ENCODE measurements around the gene EAF1.
"Not testable (repeated sequence)": the region's sequence is repeated elsewhere in the genome, so short reads cannot be mapped to it uniquely, and the experiment has no call there.

EAF1 gene

GRCh38 chr3:15409239-15409638, 18.2 kb upstream of the EAF1 start:
- no peak for DNase-seq

- DNase-seq: no peak
These were observed 17.6 kb upstream of the EAF1 start for GRCh38 chr3:15409774-15410173.

DNA sequence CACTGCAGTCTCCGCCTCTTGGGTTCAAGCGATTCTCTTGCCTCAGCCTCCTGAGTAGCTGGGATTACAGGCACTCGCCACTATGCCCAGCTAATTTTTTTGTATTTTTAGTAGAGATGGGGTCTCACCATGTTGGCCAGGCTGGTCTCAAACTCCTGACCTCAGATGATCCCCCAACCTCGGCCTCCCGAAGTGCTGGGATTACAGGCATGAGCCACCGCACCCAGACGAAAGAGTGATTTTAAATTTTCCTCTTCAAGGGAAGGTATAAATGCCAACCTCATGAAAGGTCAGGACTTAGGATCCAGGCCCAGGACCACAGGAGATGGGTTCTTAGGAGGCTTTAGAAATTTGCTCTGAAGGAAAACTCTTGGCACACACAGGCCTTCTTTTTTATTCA, 16.4 kb upstream of the EAF1 start:
- not testable (repeated sequence) for DNase-seq

GRCh38 chr3:15420871-15421270, 6.5 kb upstream of the EAF1 start:
- no peak for DNase-seq

- DNase-seq: no peak
These were observed 749 bp upstream of the EAF1 start for GRCh38 chr3:15426579-15427118.

DNA sequence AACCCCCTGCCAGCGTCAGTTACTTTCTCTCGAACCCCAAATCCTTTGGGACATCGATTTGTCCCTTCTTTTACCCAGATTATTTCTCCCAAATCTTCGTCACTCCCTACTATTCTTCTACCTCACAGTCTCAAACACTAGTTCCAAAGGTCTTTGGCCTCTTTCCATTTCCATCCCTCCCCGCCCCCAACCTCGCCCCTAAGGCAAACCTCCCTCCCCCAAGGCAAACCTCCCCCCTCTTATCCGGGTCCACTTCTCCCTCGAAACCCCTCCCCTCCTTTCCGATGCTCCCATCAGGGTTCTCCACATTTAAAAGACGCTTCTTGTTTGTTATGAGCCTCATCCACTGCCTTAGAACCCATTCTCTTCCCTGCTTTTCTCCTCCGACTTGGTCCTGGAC, 583 bp downstream of the EAF1 start:
- DNase-seq: no peak

DNA sequence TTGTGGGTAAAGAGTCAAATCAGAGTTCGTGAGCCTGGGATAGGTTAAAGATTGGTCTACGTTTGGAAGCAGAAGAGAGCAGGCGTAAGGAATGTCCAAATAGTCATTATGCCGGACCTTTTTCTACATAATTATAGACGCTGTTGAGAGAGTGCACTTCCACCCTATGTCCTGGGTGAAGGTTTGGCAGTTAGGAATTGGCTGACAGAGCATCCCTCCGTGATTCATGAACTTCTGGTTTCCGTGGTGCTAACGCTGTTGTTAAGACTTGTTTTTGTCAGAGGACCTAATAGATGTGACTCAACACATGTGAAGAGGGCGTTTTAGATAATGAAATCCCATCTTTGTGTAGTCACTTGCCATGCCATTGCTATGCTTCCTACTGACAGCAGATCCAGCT, 1.1 kb downstream of the EAF1 start:
- DNase-seq: no peak

GRCh38 chr3:15429080-15429479, 1.7 kb downstream of the EAF1 start:
- DNase-seq: no peak

- DNase-seq: no peak
These were observed 3.2 kb downstream of the EAF1 start for GRCh38 chr3:15430624-15431023.

DNA sequence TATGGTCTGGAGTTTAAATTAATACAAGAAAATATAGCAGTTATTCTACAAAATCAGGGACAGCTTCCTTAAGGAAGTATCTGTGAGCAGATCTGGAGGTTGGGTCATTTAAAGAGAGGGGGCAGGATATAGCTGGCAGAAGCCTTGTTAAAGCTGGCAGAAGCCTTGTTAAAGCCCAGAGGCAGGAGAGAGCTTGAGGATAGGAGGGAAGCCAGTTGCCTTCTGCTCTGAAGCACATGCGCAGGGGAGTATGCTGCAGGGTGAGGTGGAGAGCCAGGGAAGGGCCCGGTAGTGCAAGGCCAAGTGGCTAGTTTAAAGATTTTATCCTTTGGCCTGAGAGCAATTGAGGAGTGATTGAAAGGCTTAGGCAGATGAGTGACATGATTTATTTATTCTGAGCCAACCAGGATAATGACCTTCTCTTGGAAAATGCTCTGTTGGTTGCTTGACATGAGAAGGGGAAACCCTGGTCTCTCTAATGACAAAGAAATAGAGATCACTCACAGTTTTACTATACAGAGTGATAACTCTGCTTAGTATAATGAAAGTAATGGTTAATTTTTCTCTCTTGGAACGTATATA, 3.9 kb downstream of the EAF1 start:
- no peak for DNase-seq

GRCh38 chr3:15433531-15433930, 6.1 kb downstream of the EAF1 start:
- DNase-seq: no peak

DNA sequence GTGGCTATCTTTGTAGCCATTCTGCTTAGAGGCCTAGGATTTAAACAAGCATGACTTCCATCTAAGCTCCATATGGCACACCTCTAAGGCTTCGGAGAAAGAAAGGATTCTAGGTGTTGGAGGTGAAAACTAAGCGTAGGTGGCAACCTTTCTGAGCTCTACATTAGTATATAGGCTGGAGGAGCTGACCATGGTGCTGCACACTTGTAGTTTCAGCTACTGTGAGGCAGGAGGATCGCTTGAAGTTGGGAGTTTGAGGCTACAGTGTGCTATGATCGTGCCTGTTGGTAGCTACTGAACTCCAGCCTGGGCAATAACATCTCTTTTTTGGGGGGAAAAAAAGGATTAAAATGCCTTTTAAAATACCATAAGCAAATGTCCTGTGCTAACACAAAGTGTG, 7.4 kb downstream of the EAF1 start:
- no peak for DNase-seq

DNA sequence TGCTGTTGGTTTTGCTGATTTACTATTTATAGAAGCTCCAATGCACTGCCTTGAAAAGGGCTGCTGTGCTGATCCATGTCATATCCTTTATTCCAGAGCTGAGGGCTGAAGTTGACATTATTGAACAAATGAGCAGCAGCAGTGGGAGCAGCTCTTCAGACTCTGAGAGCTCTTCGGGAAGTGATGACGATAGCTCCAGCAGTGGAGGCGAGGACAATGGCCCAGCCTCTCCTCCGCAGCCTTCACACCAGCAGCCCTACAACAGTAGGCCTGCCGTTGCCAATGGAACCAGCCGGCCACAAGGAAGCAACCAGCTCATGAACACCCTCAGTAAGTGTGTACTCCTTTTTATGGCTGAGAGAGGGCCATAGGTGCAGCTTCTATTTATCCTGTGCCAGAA, 8.8 kb downstream of the EAF1 start:
- no peak for DNase-seq

- DNase-seq: no peak
These were observed 11.6 kb downstream of the EAF1 start for GRCh38 chr3:15438983-15439382.

- no peak for DNase-seq
These were observed 12.1 kb downstream of the EAF1 start for GRCh38 chr3:15439476-15439875.

GRCh38 chr3:15440891-15441290, 13.5 kb downstream of the EAF1 start:
- DNase-seq: no peak

GRCh38 chr3:15443826-15444524, 16.6 kb downstream of the EAF1 start:
- no peak for DNase-seq

DNA sequence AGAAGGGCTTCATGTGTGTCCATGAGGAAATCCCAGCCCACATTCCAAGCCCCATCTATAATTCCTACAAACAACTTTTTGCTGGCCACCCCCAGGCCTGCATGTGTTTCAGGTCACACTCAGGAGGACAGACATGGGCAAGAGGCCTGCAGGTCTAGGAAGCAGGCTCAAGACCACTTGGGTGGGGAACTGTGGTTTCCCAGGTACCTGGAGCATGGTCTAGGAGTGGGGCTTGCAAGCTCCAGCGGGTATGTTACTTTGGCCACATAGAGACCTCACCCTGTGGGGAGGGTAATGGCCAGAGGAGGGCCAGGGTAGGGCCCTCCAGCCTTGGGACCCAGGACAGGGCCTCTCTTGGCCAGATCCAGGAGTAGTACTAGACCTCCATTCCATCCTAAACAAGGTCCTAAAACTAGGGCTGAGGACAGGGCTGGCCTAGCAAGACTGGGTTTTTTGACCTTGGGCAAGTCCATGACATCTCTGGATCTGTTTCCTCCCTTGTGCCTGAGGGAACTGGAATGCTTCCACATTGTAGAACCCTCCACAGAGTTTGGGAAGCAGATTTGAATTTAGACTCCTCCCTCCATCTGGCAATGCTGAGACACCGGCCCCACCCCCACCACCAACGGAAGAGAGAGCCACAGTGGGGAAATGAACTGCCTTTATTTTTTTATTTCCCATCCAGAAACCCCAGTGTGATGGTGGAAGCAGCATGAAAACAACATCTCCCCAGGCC, 22.3 kb downstream of the EAF1 start:
- DNase-seq: no peak

GRCh38 chr3:15450438-15451215, 23.2 kb downstream of the EAF1 start:
- DNase-seq: no peak

DNA sequence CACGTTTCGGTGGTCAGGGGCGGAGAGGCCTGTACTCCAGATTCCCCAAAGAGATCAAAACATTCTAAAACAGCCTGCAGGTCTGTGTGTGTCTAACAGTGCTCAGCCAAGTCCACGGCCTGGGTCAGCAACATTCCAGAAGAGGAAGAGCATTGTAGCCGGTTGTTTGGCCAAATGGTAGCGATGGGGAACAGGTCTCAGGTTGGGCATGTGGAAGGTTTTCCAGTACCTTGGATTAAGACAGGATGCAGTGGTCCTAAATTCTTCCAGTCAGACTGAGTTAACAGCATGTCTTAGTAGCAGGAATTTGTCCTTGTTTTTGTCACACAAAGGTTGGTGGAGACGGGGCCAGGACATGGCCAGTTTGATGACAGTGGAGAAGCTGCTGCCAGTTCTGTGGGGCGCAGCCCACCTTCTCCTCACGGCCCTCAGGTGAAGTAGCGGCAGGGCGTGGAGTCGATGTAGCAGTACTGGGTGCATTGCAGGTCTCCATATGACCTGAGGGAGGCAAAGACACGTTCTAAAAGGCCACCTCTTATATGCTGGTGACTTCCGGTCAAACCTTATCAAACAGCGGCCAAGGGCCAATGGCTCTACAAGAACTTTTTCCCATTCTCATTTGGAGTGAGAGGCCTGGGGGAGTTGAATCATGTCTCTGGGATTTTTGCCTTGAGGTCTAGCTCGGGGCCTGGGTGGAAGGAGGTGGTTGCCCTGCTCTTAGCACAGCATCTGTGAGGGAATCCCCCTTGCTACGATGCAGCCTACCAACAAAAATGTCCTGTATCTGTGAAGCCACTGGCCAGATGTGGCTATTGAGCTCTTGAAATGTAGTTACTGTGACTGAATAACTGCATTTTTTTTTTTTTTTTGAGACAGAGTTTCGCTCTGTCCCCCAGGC, 24.1 kb downstream of the EAF1 start:
- no peak for DNase-seq

GRCh38 chr3:15452156-15452555, 24.8 kb downstream of the EAF1 start:
- DNase-seq: no peak

DNA sequence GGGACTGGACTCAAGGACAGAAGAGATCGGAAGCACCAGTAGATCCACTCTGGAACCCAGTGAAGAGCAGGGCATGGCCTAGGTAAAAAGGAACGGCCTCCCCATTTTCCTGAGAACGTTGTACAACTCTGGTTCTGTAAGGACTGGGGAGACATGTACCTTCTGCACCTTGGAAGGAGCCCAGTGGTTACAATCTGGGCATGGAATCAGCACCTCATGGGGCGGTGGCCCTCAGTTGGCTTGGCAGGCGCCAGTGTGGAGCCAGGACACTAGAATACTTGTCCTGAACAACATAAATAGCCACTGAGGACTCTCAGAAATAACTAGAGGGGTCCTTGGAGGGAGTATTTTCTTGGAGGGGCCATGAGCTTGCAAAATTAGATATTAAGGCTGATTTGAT, 25.6 kb downstream of the EAF1 start:
- DNase-seq: no peak
